Right lobe of liver (tissue), 4 donors: ENCODE measurements around the gene NBPF11.

ENCODE experiments used
- CTCF ChIP-seq, 4 donors: fragments of 200-600 bp in 3 of 4; fragments of 450-650 bp in 1 of 4; IDR thresholded peaks; one replicate each; pipeline versions ENCODE4 v1.5.1 to v1.8.0; 2016 to 2022; ENCODE audit warnings: antibody characterized with exemption in 4 of 4, mild to moderate bottlenecking in 2 of 4
- POLR2A ChIP-seq: fragments of 450-650 bp; IDR thresholded peaks from one replicate; pipeline ENCODE4 v1.6.1; 2017; ENCODE audit warnings: antibody characterized with exemption, mild to moderate bottlenecking
- donor health status: DM: no; HTN: no; CAD: no.
- donor health status: DM: no; HTN: no; CAD: no.
- donor health status: DM: no; HTN: yes; CAD: no.

- no peak for TF ChIP-seq CTCF (IDR thresholded peaks at IDR 0.05)
- TF ChIP-seq POLR2A = no peak
Observed at GRCh38 chr1:148158341-148159003, 6.4 kb upstream of the NBPF11 start.
